ENCODE measurements around the gene AP4E1.
"Not testable (repeated sequence)": the region's sequence is repeated elsewhere in the genome, so short reads cannot be mapped to it uniquely, and the experiment has no call there.

Gene AP4E1

DNA sequence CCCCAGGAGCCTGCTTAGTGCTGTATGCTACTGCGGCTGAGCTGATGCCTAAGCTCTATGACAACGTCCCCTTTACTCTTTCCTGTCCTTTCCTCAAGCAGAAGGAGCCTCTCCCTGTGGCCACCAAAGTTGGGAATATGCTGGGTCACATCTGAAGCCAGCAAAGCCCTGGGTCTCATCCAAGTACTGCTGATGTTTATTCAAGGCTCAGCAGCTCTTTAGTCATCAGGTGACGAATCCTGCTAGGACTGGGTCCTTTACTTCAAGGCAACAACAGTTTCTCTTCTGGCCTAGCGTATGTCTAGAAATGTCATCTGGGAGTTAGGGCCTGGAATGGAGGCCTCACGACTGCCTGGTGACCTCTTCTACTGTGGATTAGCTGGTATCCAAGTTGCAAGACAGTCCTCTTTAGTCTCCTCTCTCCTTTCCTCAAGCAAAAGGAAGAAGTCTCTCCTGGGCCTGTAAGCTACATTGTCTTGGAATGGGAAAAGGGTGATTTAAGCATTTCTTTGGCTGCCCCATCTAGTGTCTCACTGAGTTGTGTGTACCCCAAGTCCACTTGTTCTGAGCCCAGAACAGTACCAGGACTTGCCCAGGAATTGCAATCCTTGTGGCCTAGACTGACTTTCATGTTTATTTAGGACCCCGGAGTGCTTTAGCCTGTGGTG is 122.3 kb downstream of the AP4E1 start:
- DNase-seq = no peak

DNA sequence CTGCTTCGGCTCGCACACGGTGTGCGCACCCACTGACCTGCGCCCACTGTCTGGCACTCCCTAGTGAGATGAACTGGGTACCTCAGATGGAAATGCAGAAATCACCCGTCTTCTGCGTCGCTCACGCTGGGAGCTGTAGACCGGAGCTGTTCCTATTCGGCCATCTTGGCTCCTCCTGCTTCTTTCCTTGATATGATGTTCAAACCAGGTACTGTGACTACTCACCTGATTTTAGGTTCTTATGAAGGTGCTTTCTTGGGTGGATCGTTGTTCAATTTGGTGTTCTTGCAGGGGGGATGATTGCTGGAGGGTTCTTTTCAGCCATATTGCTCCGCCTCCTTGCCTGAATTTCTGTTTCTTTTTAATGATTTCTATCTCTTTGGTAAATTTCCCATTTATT is 129.0 kb downstream of the AP4E1 start:
- DNase-seq = not testable (repeated sequence)

DNA sequence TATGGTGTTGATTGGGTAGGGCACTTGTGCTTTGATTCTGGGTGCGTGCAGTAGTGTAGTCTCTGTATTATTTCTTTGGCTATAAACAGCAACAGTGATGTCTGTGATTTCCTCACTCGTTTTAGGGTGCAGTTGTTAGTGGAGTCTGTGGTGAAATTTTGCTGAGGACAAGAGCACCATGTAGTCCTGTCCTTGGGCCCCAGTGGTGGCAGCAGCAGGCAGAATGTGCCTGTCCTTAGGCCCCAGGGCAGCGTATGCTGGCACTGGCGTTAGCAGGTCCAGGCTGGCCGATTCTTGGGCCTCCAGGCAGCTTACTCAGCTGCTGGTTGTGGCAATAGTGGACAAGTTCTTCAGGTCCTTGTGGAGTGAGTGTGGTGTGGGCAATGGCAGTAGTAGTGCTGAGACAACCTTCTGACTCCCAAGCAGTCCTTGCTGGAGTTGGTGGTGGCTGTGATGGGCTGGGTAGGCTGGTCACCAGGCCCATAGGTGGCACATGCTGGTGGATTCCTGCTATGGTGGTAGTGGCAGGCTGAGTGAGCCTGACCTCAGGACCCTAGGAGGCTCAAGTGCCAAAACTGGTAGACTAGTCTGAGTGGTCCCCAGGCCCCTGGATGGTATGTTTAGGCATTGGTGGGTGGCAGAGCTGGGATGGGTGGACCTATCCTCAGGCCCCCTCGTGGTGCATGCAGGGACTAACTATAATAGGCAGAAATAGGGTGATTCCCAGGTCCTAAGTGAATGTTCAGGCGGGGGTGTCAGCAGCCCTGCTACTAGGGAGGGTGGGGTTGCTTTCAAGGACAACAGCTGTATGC is 129.9 kb downstream of the AP4E1 start:
- DNase-seq = no peak

DNA sequence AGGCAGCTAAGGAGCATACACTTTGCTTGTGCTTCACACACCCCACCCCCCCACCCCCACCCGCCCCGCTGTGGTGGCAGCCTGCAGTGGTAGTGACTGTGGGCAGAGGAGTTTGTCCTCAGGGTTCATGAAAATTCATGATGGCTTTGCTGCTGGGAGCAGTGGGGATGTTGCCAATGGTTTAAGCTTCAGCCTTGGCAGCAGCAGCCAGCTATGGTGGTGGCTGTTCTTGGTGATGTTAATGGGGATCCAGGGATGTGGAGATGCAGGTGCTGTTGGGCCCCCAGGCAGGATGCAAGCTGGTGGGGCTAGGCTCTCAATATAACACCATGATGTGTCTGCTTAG is 130.5 kb downstream of the AP4E1 start:
- no peak for DNase-seq

DNA sequence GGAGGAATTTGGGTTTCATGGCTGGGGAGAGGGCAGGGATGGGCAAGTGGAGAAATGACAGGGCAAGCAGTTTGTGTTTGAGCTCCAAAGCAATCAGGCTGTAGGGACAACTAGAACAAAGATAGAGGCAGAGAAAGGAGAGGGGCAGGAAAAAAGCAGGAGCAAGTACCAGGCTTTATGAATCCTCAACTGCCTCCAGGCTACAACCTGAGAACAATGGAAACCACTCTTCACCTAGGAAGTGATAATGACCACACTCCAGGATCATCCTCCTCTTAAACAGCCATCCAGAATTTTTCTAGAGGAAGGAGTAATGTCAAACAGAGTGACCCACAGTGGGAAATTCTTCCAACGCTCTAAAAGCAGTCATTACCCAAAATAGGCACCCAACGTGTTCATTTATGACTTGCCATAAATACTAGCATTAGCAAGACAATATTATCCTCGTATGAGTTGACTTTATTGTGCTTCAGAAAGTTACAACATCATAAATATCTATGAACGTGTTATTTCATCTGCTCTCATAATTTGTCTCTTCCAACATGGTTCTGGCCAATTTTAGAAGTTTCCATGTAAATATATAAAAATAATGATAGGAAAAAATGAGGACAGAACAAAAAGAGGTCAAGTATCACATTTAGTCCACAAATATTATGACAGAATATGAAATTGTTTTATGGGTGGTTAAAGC is 135.7 kb downstream of the AP4E1 start:
- no peak for DNase-seq

DNA sequence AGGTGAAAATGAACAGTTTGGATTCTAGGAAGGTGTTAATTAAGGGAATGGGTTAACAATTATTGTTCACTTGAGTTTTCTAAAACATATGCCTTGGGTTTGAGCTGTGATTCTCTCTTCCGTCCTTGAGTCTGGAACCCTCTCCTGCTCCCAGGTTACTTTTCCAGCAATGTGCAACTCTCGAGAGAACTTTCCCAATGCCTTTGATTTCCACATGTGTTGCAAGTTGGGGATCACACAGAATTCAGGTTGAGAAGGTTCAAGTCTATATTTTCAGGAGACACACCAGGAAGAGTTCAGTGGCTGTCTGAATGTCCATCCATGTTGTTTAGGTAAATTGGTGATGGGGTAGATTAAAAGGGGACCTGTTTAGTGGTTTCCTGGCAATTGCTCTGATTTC is 137.5 kb downstream of the AP4E1 start:
- no peak for DNase-seq

DNA sequence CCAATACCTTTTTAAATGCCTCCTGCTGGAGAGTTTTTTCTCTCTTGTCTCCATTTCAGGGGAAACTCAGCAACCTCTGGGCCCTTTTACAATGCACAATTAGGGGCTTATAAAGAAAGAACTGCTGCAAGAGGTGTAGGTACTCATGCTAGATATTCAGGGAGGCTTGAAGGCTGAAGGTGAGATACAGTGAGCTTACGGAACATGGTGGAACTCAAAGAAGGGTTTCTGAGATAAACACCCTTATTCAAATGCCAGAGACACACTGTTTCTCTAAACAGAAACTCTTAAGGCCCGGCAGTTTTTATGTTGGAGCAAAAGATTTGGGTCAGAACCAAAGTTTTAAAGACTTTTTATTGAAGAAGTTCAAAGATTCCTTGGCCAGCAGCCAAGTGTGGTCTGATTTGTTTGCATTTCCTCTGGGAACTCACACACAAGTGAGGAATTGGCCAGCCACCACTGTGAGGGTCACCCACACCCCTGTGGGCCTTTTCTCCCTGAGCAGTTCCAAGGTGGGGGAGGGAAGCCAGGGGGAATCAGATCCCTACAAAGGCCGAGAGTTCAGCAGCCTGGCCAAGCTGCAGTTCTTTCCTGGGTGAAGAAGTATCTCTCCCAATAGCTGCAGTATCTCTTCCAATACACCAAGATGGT is 138.4 kb downstream of the AP4E1 start:
- DNase-seq = no peak

DNA sequence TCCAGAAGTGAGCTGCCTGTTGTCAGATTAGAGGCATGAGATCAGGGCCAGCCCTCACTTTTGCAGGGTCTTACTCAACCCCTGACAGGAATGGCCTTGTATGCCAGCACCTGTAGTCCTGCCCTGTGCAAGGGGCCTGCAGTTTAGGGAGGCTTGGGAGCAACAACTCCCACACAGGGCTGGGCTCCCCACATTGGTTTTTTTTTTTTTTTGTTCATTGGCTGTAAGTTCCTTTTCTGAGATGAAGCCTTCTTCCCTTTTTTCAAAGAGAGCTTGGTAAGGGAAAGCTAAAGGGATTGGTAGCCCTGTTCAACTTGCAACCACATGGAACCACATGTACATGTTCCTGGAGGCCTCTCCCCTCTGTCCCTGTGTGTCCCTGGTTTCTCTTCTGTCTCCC is 139.8 kb downstream of the AP4E1 start:
- DNase-seq = no peak

DNA sequence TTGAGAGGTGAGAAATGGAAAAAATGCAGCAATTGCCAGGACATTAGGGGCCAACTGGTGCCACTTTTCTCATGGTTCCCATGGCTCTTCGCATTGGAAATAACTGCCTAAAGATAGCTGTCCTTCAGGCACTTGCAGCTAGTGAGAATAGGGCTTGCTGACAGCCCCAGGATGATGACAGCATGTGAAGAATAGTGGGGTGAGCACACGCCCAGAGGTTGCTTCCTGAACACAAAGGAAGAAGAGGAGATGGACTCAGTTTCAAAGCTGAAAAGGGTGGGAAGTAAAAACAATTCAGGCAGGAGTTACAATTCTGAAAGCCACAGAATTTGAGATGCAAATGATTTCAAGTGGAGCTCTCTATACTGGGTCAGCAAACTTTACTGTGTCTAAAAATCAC is 140.6 kb downstream of the AP4E1 start:
- no peak for DNase-seq

DNA sequence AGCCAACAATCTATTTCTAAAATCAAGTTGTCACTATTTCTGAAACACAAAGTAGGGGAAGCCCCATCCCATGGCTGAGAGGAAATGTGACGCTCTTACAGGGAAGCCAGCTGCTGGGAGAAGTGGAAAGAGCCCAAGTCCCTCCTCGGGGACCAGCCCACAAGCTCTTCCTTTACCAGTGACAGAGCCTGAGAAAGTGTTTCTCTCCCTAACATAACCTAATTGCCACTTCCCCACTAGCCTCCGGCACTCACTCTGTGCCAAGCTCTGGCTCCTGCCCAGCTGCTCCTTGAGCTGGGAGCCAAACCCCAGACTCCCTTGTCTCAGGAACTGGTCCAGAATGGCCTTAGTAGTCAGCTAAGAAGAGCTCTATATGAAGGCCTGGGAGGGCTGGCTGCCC is 143.3 kb downstream of the AP4E1 start:
- no peak for DNase-seq

DNA sequence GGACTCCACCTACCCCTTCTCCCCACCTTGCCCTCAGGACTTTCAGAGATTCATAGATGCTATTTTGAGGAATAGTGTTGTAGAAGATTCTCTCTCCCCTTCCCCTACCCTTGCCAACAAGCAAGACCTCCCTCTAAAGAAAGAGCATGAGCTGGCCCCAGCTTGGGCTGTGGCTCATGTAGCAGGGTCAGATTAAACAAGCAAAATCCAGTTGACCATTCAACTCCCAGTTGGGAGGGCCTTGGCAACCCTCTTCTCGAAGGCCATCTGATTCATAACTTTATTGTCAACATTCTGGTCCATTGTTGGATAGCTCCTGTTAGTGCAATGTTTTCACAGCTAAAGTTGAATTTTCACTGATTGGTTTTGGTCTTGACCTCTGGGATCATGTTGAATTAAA is 145.1 kb downstream of the AP4E1 start:
- DNase-seq = no peak

DNA sequence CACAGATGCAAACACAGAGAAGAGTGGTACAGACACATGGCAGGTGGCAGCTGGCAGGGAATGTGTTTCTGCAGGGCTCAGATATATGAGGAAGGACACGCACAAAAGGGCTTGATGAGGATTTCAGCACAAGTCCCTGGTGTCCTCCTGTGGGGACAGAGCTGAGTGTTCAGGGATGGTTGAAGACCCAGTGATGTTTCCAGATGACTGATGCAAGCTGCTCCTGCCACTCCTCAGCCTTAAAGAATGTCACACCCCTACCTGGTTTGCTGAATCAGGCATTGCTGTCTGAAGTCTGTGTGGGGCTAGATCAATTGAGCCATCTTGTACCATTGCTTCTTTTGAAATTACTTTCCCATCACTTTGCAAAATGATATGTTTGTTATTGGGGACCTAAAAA is 146.1 kb downstream of the AP4E1 start:
- DNase-seq = no peak
